NOMO-1 treated with DMSO at 0.1 percent for 48 hours (cell line): ENCODE data around the gene MEI4.
"Not testable (repeated sequence)": the region's sequence is repeated elsewhere in the genome, so short reads cannot be mapped to it uniquely, and the experiment has no call there.

Experiments used
- DNase-seq: peaks from one replicate; lab custom pipeline; 2025; ENCODE audit not compliant: unreplicated experiment; lab: John Stamatoyannopoulos, UW

The MEI4 gene

GRCh38 chr6:77814119-77814518 is 161.3 kb downstream of the MEI4 start:
- DNase-seq, result no peak

- no peak for DNase-seq
These were observed 162.7 kb downstream of the MEI4 start for GRCh38 chr6:77815531-77815930.

- no peak for DNase-seq
These were observed 164.0 kb downstream of the MEI4 start for GRCh38 chr6:77816766-77817270.

- no peak for DNase-seq
These were observed 169.4 kb downstream of the MEI4 start for GRCh38 chr6:77822265-77822664.

GRCh38 chr6:77825204-77825603 is 172.4 kb downstream of the MEI4 start:
- no peak for DNase-seq

GRCh38 chr6:77829736-77830135 is 176.9 kb downstream of the MEI4 start:
- no peak for DNase-seq

GRCh38 chr6:77833749-77834148 is 180.9 kb downstream of the MEI4 start:
- not testable (repeated sequence) for DNase-seq

- DNase-seq, result no peak
These were observed 181.8 kb downstream of the MEI4 start for GRCh38 chr6:77834591-77834996.

- no peak for DNase-seq
These were observed 184.4 kb downstream of the MEI4 start for GRCh38 chr6:77837034-77837784.

- DNase-seq, result no peak
These were observed 186.5 kb downstream of the MEI4 start for GRCh38 chr6:77839292-77839691.

- no peak for DNase-seq
These were observed 192.0 kb downstream of the MEI4 start for GRCh38 chr6:77844822-77845221.

GRCh38 chr6:77853401-77853800 is 200.6 kb downstream of the MEI4 start:
- DNase-seq, result no peak

- DNase-seq, result no peak
These were observed 203.6 kb downstream of the MEI4 start for GRCh38 chr6:77856391-77856790.

GRCh38 chr6:77857421-77857820 is 204.6 kb downstream of the MEI4 start:
- no peak for DNase-seq

- DNase-seq, result no peak
These were observed 223.5 kb downstream of the MEI4 start for GRCh38 chr6:77876300-77876699.

- no peak for DNase-seq
These were observed 226.7 kb downstream of the MEI4 start for GRCh38 chr6:77879527-77879926.

GRCh38 chr6:77880501-77880900 is 227.7 kb downstream of the MEI4 start:
- DNase-seq, result no peak

GRCh38 chr6:77883851-77884250 is 231.0 kb downstream of the MEI4 start:
- DNase-seq, result no peak

GRCh38 chr6:77893391-77893790 is 240.6 kb downstream of the MEI4 start:
- DNase-seq, result no peak

GRCh38 chr6:77906070-77906469 is 253.2 kb downstream of the MEI4 start:
- no peak for DNase-seq

GRCh38 chr6:77910826-77911225 is 258.0 kb downstream of the MEI4 start:
- DNase-seq, result no peak

- no peak for DNase-seq
These were observed 273.4 kb downstream of the MEI4 start for GRCh38 chr6:77926198-77926751.

GRCh38 chr6:77930382-77930781 is 277.5 kb downstream of the MEI4 start:
- DNase-seq, result no peak
